ENCODE data around the gene RASD2. TPM values are rescaled to one million over a fixed set of nuclear protein-coding genes. Genes with fewer than 3 reads are reported as not detected.

Gene RASD2
- total and polyA plus RNA-seq, 4 donors: 0.14 to 1.1 (median 0.44) TPM

DNA sequence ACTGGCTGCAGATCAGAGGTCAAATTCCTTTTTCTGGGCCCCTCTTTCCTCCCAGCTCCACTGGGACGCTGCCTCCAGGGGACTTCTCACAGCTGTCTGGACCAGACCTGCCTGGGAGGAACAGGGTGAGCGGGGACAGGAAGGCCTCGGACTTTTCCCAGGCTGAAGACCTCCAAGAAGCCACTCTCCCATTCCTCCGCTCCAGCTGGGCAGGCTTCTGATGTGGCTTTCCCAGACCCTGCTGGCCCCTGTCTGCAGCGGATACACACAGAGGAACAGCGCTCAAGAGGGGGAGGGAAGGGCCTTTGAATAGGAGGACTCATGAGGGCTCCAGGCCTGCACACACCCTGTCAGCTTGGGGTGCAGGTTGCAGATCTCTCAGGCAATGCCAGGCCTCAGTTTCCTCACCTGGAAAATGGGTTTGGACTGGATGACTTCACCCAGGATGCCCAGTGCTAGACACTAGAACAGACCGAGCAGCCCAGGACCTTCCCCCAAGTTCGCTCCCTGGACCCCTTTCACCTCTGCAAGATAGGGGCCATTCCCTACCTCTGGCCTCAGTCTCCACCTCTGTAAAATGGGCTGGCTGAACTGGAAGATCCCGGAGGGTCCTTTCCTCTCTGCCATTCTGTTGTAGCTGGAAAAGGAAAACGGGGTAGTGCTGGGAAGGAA, 39.9 kb downstream of the RASD2 start:
- Histone ChIP-seq H3K9ac (ENCODE audit: insufficient read depth in 1 of 2, low read length in 2 of 2) (no peak overlapping the region), H3K4me1 (ENCODE audit: control insufficient read depth in 5 of 5, insufficient read depth in 5 of 5, low read length in 5 of 5) (peaks cover 0 to 3% (median 0%) of the 10 kb centered on the region in 5 donors), H3K27ac (ENCODE audit: low read depth in 1 of 2, low read length in 1 of 2) (no peak overlapping the region), H3K4me3 (no peak overlapping the region), H3K27me3 (ENCODE audit: control insufficient read depth in 3 of 3, insufficient read depth in 3 of 3, low read length in 2 of 3) (no peaks in the 10 kb centered on the region), H3K36me3 (ENCODE audit: control insufficient read depth in 4 of 4, insufficient read depth in 4 of 4, low read length in 4 of 4) (no peaks in the 10 kb centered on the region), H3K9me3 (ENCODE audit: control insufficient read depth in 4 of 4, insufficient read depth in 3 of 4, low read length in 3 of 4) (no peaks in the 10 kb centered on the region)
- ATAC-seq (ENCODE audit: insufficient read depth, low FRiP score) (no peak), DNase-seq (peak in 1 of 3 donors; percentile 31)
- TF ChIP-seq, protein P1, sequence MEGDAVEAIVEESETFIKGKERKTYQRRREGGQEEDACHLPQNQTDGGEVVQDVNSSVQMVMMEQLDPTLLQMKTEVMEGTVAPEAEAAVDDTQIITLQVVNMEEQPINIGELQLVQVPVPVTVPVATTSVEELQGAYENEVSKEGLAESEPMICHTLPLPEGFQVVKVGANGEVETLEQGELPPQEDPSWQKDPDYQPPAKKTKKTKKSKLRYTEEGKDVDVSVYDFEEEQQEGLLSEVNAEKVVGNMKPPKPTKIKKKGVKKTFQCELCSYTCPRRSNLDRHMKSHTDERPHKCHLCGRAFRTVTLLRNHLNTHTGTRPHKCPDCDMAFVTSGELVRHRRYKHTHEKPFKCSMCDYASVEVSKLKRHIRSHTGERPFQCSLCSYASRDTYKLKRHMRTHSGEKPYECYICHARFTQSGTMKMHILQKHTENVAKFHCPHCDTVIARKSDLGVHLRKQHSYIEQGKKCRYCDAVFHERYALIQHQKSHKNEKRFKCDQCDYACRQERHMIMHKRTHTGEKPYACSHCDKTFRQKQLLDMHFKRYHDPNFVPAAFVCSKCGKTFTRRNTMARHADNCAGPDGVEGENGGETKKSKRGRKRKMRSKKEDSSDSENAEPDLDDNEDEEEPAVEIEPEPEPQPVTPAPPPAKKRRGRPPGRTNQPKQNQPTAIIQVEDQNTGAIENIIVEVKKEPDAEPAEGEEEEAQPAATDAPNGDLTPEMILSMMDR (IDR thresholded peaks at IDR 0.05; ENCODE audit: control extremely low read depth, extremely low read depth): no peak
- 91 to 93% methylated on average over 10 of the region's 10 CpGs for WGBS, 2 donors

DNA sequence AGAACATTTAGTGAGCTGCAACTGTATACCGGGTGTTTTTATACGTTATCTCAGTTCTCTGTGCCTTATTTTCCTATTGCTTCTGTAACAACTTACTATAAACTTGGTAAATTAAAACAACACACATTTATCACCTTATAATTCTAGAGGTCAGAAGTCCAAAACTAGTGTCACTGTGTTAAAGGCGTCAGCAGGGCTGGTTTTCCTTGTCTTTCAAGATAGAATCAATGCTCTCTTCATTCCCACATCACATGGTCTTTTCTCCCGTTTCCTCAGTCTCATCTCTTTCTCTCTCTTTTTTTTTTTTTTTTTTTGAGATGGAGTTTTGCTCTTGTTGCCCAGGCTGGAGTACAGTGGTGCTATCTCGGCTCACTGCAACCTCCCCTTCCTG, 40.4 kb downstream of the RASD2 start:
- Histone ChIP-seq H3K4me1 (ENCODE audit: control insufficient read depth in 5 of 5, insufficient read depth in 5 of 5, low read length in 5 of 5) (peaks cover 0 to 3% (median 0%) of the 10 kb centered on the region in 5 donors), H3K9ac (ENCODE audit: insufficient read depth in 1 of 2, low read length in 2 of 2) (no peak overlapping the region), H3K27me3 (ENCODE audit: control insufficient read depth in 3 of 3, insufficient read depth in 3 of 3, low read length in 2 of 3) (no peaks in the 10 kb centered on the region), H3K36me3 (ENCODE audit: control insufficient read depth in 4 of 4, insufficient read depth in 4 of 4, low read length in 4 of 4) (no peaks in the 10 kb centered on the region), H3K4me3 (no peak overlapping the region), H3K27ac (ENCODE audit: low read depth in 1 of 2, low read length in 1 of 2) (no peak overlapping the region), H3K9me3 (ENCODE audit: control insufficient read depth in 4 of 4, insufficient read depth in 3 of 4, low read length in 3 of 4) (no peaks in the 10 kb centered on the region)
- DNase-seq: no peak
- 89 to 92% methylated on average over 5 of the region's 5 CpGs for WGBS, 2 donors
- TF ChIP-seq, protein P1 (IDR thresholded peaks at IDR 0.05; ENCODE audit: control extremely low read depth, extremely low read depth): no peak
- ATAC-seq (ENCODE audit: insufficient read depth, low FRiP score): no peak

DNA sequence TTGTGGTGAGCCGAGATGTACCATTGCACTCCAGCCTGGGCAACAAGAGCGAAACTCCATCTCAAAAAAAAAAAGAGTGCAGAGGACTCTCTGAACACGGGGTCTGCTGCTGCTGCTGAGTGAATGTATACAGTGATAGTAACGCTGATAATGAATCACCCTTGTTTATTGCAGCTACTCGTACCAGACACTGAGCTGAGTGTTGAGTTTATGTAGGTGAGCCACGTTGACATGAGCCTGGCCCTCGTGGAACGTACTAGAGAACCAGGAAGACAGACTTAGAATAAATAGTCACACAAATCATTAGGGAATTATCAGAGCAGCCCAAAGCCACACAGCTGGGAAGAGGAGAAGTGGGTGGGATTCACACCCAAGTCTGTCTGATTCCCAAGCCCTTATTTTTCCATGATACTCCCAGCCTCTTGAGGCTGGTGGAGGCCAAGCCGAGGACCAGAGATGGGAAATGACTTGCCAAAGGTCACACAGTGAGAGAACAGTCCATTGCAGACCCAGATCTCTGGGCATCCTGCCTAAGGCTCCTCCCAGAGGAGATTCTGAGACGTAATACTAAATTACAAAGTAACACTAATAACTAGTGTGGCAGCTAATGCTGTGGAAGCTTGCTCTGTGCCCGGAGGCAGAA, 41.7 kb downstream of the RASD2 start:
- ATAC-seq (ENCODE audit: insufficient read depth, low FRiP score) (no peak), DNase-seq (no peak)
- TF ChIP-seq, protein P1 (IDR thresholded peaks at IDR 0.05; ENCODE audit: control extremely low read depth, extremely low read depth): no peak
- Histone ChIP-seq H3K36me3 (ENCODE audit: control insufficient read depth in 4 of 4, insufficient read depth in 4 of 4, low read length in 4 of 4) (no peaks in the 10 kb centered on the region), H3K4me1 (ENCODE audit: control insufficient read depth in 5 of 5, insufficient read depth in 5 of 5, low read length in 5 of 5) (peaks cover 0 to 3% (median 0%) of the 10 kb centered on the region in 5 donors), H3K9me3 (ENCODE audit: control insufficient read depth in 4 of 4, insufficient read depth in 3 of 4, low read length in 3 of 4) (no peaks in the 10 kb centered on the region), H3K27ac (ENCODE audit: low read depth in 1 of 2, low read length in 1 of 2) (no peak overlapping the region), H3K9ac (ENCODE audit: insufficient read depth in 1 of 2, low read length in 2 of 2) (no peak overlapping the region), H3K4me3 (no peak overlapping the region), H3K27me3 (ENCODE audit: control insufficient read depth in 3 of 3, insufficient read depth in 3 of 3, low read length in 2 of 3) (no peaks in the 10 kb centered on the region)
- 80 to 85% methylated on average over 11 of the region's 11 CpGs for WGBS, 2 donors
